SU-DHL-6 (cell line): ENCODE measurements around the gene PGC.
A peak's percentile ranks its signal among the peaks of the same experiment; 100 is the strongest.

Experiments used
- H2AFZ ChIP-seq: fragments of 200-600 bp; sonication (generic); 2 replicates; pipeline ENCODE4 v1.6.1; 2014; ENCODE audit warnings: low read depth, mild to moderate bottlenecking, moderate library complexity, mixed read lengths, antibody characterized with exemption, low read length; ENCODE audit not compliant: severe bottlenecking
- H3F3A ChIP-seq: fragments of 200-600 bp; shearing (Covaris generic); 2 replicates; pipeline ENCODE4 v1.6.0; 2016; ENCODE audit warnings: antibody characterized with exemption, mild to moderate bottlenecking; ENCODE audit not compliant: insufficient read depth
- H3K27ac ChIP-seq: fragments of 200-600 bp; sonication (generic); 2 replicates; pipeline ENCODE4 v1.5.1; 2016; ENCODE audit warnings: low read depth, mild to moderate bottlenecking, low read length, moderate library complexity, mixed read lengths
- H3K27me3 ChIP-seq: fragments of 200-600 bp; sonication (generic), shearing (Covaris generic); 2 replicates; pipeline ENCODE4 v1.6.0; 2014; ENCODE audit warnings: mild to moderate bottlenecking, low read length
- H3K36me3 ChIP-seq: fragments of 200-600 bp; sonication (generic); 2 replicates; pipeline ENCODE4 v1.6.1; 2014; ENCODE audit warnings: mild to moderate bottlenecking, low read length, mixed read lengths
- H3K4me2 ChIP-seq: fragments of 300-600, 200-600 bp; shearing (Covaris generic), sonication (generic); 2 replicates; pipeline ENCODE4 v1.6.0; 2014; ENCODE audit warnings: low read length, low read depth, mild to moderate bottlenecking; ENCODE audit not compliant: poor library complexity, severe bottlenecking
- H3K4me3 ChIP-seq: fragments of 200-600 bp; sonication (generic); 2 replicates; pipeline ENCODE4 v1.5.1; 2014; ENCODE audit warnings: antibody characterized with exemption, low read length, mild to moderate bottlenecking, mixed read lengths; ENCODE audit not compliant: insufficient read depth, poor library complexity, severe bottlenecking
- H3K79me2 ChIP-seq: fragments of 200-600 bp; sonication (generic); 2 replicates; pipeline ENCODE4 v1.6.1; 2014; ENCODE audit warnings: mild to moderate bottlenecking, low read length, moderate library complexity; ENCODE audit not compliant: insufficient read depth
- H3K9ac ChIP-seq: fragments of 200-600 bp; sonication (generic); 2 replicates; pipeline ENCODE4 v1.7.0; 2014; ENCODE audit warnings: mild to moderate bottlenecking, low read length
- H3K9me2 ChIP-seq: fragments of 200-600 bp; sonication (generic); replicated peaks from 2 replicates; pipeline ENCODE4 v1.6.1; 2014; ENCODE audit warnings: low read length; ENCODE audit not compliant: insufficient read depth
- H3K9me3 ChIP-seq: fragments of 200-600 bp; sonication (generic); 2 replicates; pipeline ENCODE4 v1.6.1; 2014; ENCODE audit warnings: low read length, mixed read lengths; ENCODE audit not compliant: insufficient read depth
- H4K20me1 ChIP-seq: fragments of 200-600 bp; sonication (generic); 2 replicates; pipeline ENCODE4 v1.6.1; 2014; ENCODE audit warnings: low read depth, mild to moderate bottlenecking, antibody characterized with exemption, low read length, moderate library complexity, mixed read lengths
- CTCF ChIP-seq: fragments of 200-600 bp; sonication (generic); IDR thresholded peaks from one replicate; pipeline ENCODE4 v1.5.1; 2017; ENCODE audit warnings: antibody characterized with exemption, mild to moderate bottlenecking, low read length, moderate library complexity; ENCODE audit not compliant: insufficient read depth, poor library complexity, severe bottlenecking
- EZH2phosphoT487 ChIP-seq: fragments of 200-600 bp; sonication (generic), shearing (Covaris generic); conservative IDR thresholded peaks from 2 replicates; pipeline ENCODE4 v1.6.1; 2018; ENCODE audit warnings: mild to moderate bottlenecking, antibody characterized with exemption, low read length, moderate library complexity, mixed read lengths

PGC gene

GRCh38 chr6:41730531-41731436 lies 16.4 kb downstream of the PGC start:
- H3K27me3 ChIP-seq: no peaks in the 10 kb centered on the region
- no peak overlapping the region for H2AFZ ChIP-seq
- peak overlapping the region; percentile 63 for H3K4me3 ChIP-seq
- H4K20me1 ChIP-seq: no peaks in the 10 kb centered on the region
- H3K27ac ChIP-seq: peak overlapping the region; percentile 93
- H3F3A ChIP-seq: peaks cover 28% of the 10 kb centered on the region
- H3K36me3 ChIP-seq: no peaks in the 10 kb centered on the region
- peak overlapping the region; percentile 74 for H3K4me2 ChIP-seq
- no peaks in the 10 kb centered on the region for H3K9me3 ChIP-seq
- H3K9me2 ChIP-seq: no peaks in the 10 kb centered on the region
- TF ChIP-seq CTCF: no peak
- TF ChIP-seq EZH2phosphoT487: no peak
- peaks cover 78% of the 10 kb centered on the region for H3K79me2 ChIP-seq
- peak overlapping the region; percentile 78 for H3K9ac ChIP-seq

- Histone ChIP-seq H3K9ac (peak overlapping the region; percentile 78), H3F3A (peaks cover 28% of the 10 kb centered on the region), H2AFZ (no peak overlapping the region), H3K79me2 (peaks cover 90% of the 10 kb centered on the region), H3K4me3 (peak overlapping the region; percentile 63), H3K4me2 (peak overlapping the region; percentile 74), H4K20me1 (no peaks in the 10 kb centered on the region), H3K9me3 (no peaks in the 10 kb centered on the region), H3K27me3 (no peaks in the 10 kb centered on the region), H3K36me3 (no peaks in the 10 kb centered on the region), H3K27ac (peak overlapping the region; percentile 93), H3K9me2 (no peaks in the 10 kb centered on the region)
- no peak for TF ChIP-seq CTCF
- TF ChIP-seq EZH2phosphoT487: no peak
Measured at GRCh38 chr6:41729624-41730023, 17.6 kb downstream of the PGC start.

GRCh38 chr6:41728954-41729353 lies 18.2 kb downstream of the PGC start:
- Histone ChIP-seq H3K9ac (peak overlapping the region; percentile 78), H3K27ac (peak overlapping the region; percentile 93), H4K20me1 (no peaks in the 10 kb centered on the region), H3K27me3 (no peaks in the 10 kb centered on the region), H3K36me3 (no peaks in the 10 kb centered on the region), H3K9me3 (no peaks in the 10 kb centered on the region), H3K4me2 (peak overlapping the region; percentile 74), H3K79me2 (peaks cover 96% of the 10 kb centered on the region), H2AFZ (no peak overlapping the region), H3F3A (peaks cover 31% of the 10 kb centered on the region), H3K9me2 (no peaks in the 10 kb centered on the region), H3K4me3 (peak overlapping the region; percentile 63)
- TF ChIP-seq CTCF (no peak), EZH2phosphoT487 (no peak)
